GM12872 (cell line): ENCODE data around the gene SPRED2.

Experiments used
- CTCF ChIP-seq: IDR thresholded peaks from 3 replicates; pipeline ENCODE4 v1.5.1; 2011; ENCODE audit warnings: low read depth, mild to moderate bottlenecking, low read length, moderate library complexity; ENCODE audit not compliant: insufficient read depth

SPRED2 gene

GRCh38 chr2:65287364-65287763 is 145.0 kb downstream of the SPRED2 start:
- TF ChIP-seq CTCF: no peak

- TF ChIP-seq CTCF: no peak
These were observed 149.8 kb downstream of the SPRED2 start for GRCh38 chr2:65282477-65283053.

- no peak for TF ChIP-seq CTCF
These were observed 150.6 kb downstream of the SPRED2 start for GRCh38 chr2:65281627-65282351.

GRCh38 chr2:65279756-65280155 is 152.6 kb downstream of the SPRED2 start:
- no peak for TF ChIP-seq CTCF

GRCh38 chr2:65278531-65278981 is 153.8 kb downstream of the SPRED2 start:
- TF ChIP-seq CTCF: no peak

GRCh38 chr2:65277791-65278483 is 154.5 kb downstream of the SPRED2 start:
- peak; percentile 2; the same call in 1 of the 3 replicates for TF ChIP-seq CTCF

GRCh38 chr2:65277118-65277517 is 155.3 kb downstream of the SPRED2 start:
- TF ChIP-seq CTCF: no peak
